HCT116 (cell line): ENCODE measurements around the gene XYLT1. TPM values are rescaled to one million over a fixed set of nuclear protein-coding genes. Genes with fewer than 3 reads are reported as not detected.

Experiments
- ATAC-seq: fragments of 200-7000 bp; cut with Tn5 transposase; 2 replicates; pipeline ENCODE4 v1.9.1; 2020; ENCODE audit warnings: mild to moderate bottlenecking, moderate library complexity
- BruUV-seq: library from RNA; stranded (reverse); fragments of 400-500 nt; replicated peaks from 2 replicates; lab custom pipeline; 2021; lab: Mats Ljungman, UMichigan
- CTCF ChIA-PET: fragments of 300-600 bp; sonication (Branson Sonifier 250); formaldehyde crosslinking; loops from one replicate; lab custom pipeline; 2021; ENCODE audit warnings: antibody characterized with exemption; lab: Charles Lee
- POLR2A ChIA-PET: fragments of 300-600, 350-600 bp; sonication (Branson Sonifier 250); formaldehyde crosslinking; loops from one replicate; lab custom pipeline; 2021; ENCODE audit warnings: antibody characterized with exemption; lab: Charles Lee
- RAD21 ChIA-PET, 2 experiments: fragments of 300-600 bp; sonication (Branson Sonifier 250); formaldehyde crosslinking; loops; one replicate each; lab custom pipeline; 2023; ENCODE audit warnings: low total read pairs in 2 of 2; ENCODE audit not compliant: uncharacterized antibody in 2 of 2, unreplicated experiment in 2 of 2, low non-redundant PET in 1 of 2; lab: Charles Lee
- DNase-seq: peaks from one replicate; pipeline ENCODE4 v3.0.0-alpha.2; 2010; ENCODE audit warnings: low read depth, low spot score
- H2AFZ ChIP-seq: fragments of 200-600 bp; shearing (Covaris generic), sonication (generic); 2 replicates; pipeline ENCODE4 v1.6.1; 2017; ENCODE audit warnings: low read depth, mixed run types, mixed read lengths, antibody characterized with exemption, low read length; ENCODE audit not compliant: poor library complexity, severe bottlenecking
- H3K27ac ChIP-seq: 2 replicates; pipeline ENCODE4 v1.5.1; 2012; ENCODE audit warnings: low read depth, low read length
- H3K27me3 ChIP-seq: fragments of 200-600 bp; sonication (generic); 2 replicates; pipeline ENCODE4 v1.6.1; 2016; ENCODE audit warnings: mixed run types, low read length, mixed read lengths; ENCODE audit not compliant: insufficient read depth
- H3K36me3 ChIP-seq, 2 experiments: fragments of 200-500 bp in 1 of 2; fragments of 200-600 bp in 1 of 2; sonication (Bioruptor generic) in 1 of 2; sonication (generic) in 1 of 2; 2 replicates each; pipeline versions ENCODE4 v1.5.1 to v1.6.1; 2014 to 2016; ENCODE audit warnings: low read length in 2 of 2, inconsistent platforms in 1 of 2, mixed read lengths in 1 of 2, mixed run types in 1 of 2; ENCODE audit not compliant: insufficient read depth in 2 of 2, control insufficient read depth in 1 of 2
- H3K4me1 ChIP-seq, 2 experiments: fragments of 200-600 bp in 1 of 2; sonication (generic) in 1 of 2; 2 replicates each; pipeline versions ENCODE4 v1.5.1 to v1.6.1; 2012 to 2017; ENCODE audit warnings: low read length in 2 of 2, inconsistent platforms in 1 of 2, mild to moderate bottlenecking in 1 of 2, mixed read lengths in 1 of 2, mixed run types in 1 of 2, moderate library complexity in 1 of 2; ENCODE audit not compliant: insufficient read depth in 2 of 2, control insufficient read depth in 1 of 2
- H3K4me2 ChIP-seq: fragments of 200-600 bp; sonication (generic); 2 replicates; pipeline ENCODE4 v1.6.1; 2017; ENCODE audit warnings: mixed run types, low read length, mixed read lengths
- H3K4me3 ChIP-seq, 2 experiments: fragments of 200-600 bp in 1 of 2; sonication (generic) in 1 of 2; replicated peaks in 1 of 2; 2 replicates each; pipeline ENCODE4 v1.5.1; 2011 to 2016; ENCODE audit warnings: low read length in 2 of 2, control low read depth in 1 of 2, low read depth in 1 of 2, mild to moderate bottlenecking in 1 of 2, mixed read lengths in 1 of 2, mixed run types in 1 of 2
- H3K79me2 ChIP-seq: fragments of 200-600 bp; sonication (generic); 2 replicates; pipeline ENCODE4 v1.6.1; 2017; ENCODE audit warnings: mild to moderate bottlenecking, mixed run types, low read length, moderate library complexity, mixed read lengths; ENCODE audit not compliant: insufficient read depth
- H3K9ac ChIP-seq: fragments of 200-600 bp; sonication (generic); 2 replicates; pipeline ENCODE4 v1.6.1; 2016; ENCODE audit warnings: low read length, mixed read lengths
- H3K9me2 ChIP-seq: fragments of 200-600 bp; sonication (generic), shearing (Covaris generic); 2 replicates; pipeline ENCODE4 v1.6.1; 2017; ENCODE audit warnings: mixed run types, mild to moderate bottlenecking, moderate library complexity; ENCODE audit not compliant: insufficient read depth
- H3K9me3 ChIP-seq, 2 experiments: fragments of 200-500 bp in 1 of 2; fragments of 200-600 bp in 1 of 2; sonication (Bioruptor generic) in 1 of 2; sonication (generic) in 1 of 2; 2 replicates each; pipeline ENCODE4 v1.6.1; 2014 to 2017; ENCODE audit warnings: low read length in 2 of 2, mixed read lengths in 2 of 2, inconsistent platforms in 1 of 2, low read depth in 1 of 2, mild to moderate bottlenecking in 1 of 2, mixed run types in 1 of 2, moderate library complexity in 1 of 2; ENCODE audit not compliant: control insufficient read depth in 1 of 2, insufficient read depth in 1 of 2
- H4K20me1 ChIP-seq: fragments of 200-600 bp; sonication (generic), shearing (Covaris generic); 2 replicates; pipeline ENCODE4 v1.6.1; 2017; ENCODE audit warnings: mixed run types, mild to moderate bottlenecking, moderate library complexity; ENCODE audit not compliant: insufficient read depth
- EGR1 ChIP-seq: IDR thresholded peaks from 2 replicates; pipeline ENCODE4 v1.6.1; 2012; ENCODE audit warnings: low read depth
- ELF1 ChIP-seq: IDR thresholded peaks from 2 replicates; pipeline ENCODE4 v1.6.1; 2012; ENCODE audit warnings: low read depth, borderline replicate concordance
- EZH2 ChIP-seq: fragments of 200-600 bp; sonication (generic); IDR thresholded peaks from 2 replicates; pipeline ENCODE4 v1.6.1; 2017; ENCODE audit warnings: antibody characterized with exemption, mixed run types
- EZH2phosphoT487 ChIP-seq: fragments of 200-600 bp; IDR thresholded peaks from 2 replicates; pipeline ENCODE4 v1.6.1; 2018; ENCODE audit warnings: antibody characterized with exemption, borderline replicate concordance
- FOSL1 ChIP-seq: IDR thresholded peaks from 2 replicates; pipeline ENCODE4 v1.6.1; 2012; ENCODE audit warnings: low read depth
- JUND ChIP-seq: IDR thresholded peaks from 2 replicates; pipeline ENCODE4 v1.6.1; 2012
- POLR2A ChIP-seq: IDR thresholded peaks from 2 replicates; pipeline ENCODE4 v1.7.0; 2011; ENCODE audit warnings: borderline replicate concordance; ENCODE audit not compliant: insufficient read depth, insufficient read length; ENCODE audit errors: extremely low read depth
- POLR2AphosphoS5 ChIP-seq: IDR thresholded peaks from 2 replicates; pipeline ENCODE4 v1.6.1; 2011; ENCODE audit warnings: mild to moderate bottlenecking, low read depth, low read length, moderate library complexity
- RAD21 ChIP-seq: IDR thresholded peaks from 2 replicates; pipeline ENCODE4 v1.6.1; 2012; ENCODE audit warnings: low read depth, mild to moderate bottlenecking
- SIN3A ChIP-seq: IDR thresholded peaks from 2 replicates; pipeline ENCODE4 v1.6.1; 2012; ENCODE audit warnings: low read depth
- SP1 ChIP-seq: IDR thresholded peaks from 2 replicates; pipeline ENCODE4 v1.6.1; 2012; ENCODE audit warnings: low read depth
- TCF7L2 ChIP-seq: IDR thresholded peaks from 2 replicates; pipeline ENCODE4 v1.7.0; 2011; ENCODE audit warnings: borderline replicate concordance, inconsistent platforms; ENCODE audit not compliant: insufficient read depth, insufficient read length; ENCODE audit errors: extremely low read depth
- ZFX ChIP-seq: fragments of 450-650 bp; IDR thresholded peaks from 2 replicates; pipeline ENCODE4 v1.6.1; 2017
- ZNF274 ChIP-seq: fragments of 200-500 bp; sonication (Bioruptor generic); IDR thresholded peaks from 2 replicates; pipeline ENCODE4 v1.6.1; 2014; ENCODE audit warnings: mild to moderate bottlenecking, low read depth, low read length, inconsistent platforms
- intact Hi-C: fragments of 100-400 bp; cut with micrococcal nuclease; formaldehyde crosslinking; loops from 2 replicates; pipeline ENCODE4 v1.10.0; 2022
- total RNA-seq: library from RNA; stranded (reverse); gene quantifications from one replicate; pipeline ENCODE4 v1.2.1, GENCODE V29; 2021; ENCODE audit not compliant: unreplicated experiment
- TF ChIP-seq, protein P1 (sequence below): IDR thresholded peaks from 2 replicates; pipeline ENCODE4 v1.6.1; 2012
- TF ChIP-seq, protein P2 (sequence below): IDR thresholded peaks from 2 replicates; pipeline ENCODE4 v1.6.1; 2012; ENCODE audit warnings: low read depth

The XYLT1 gene
- total RNA-seq, 1 experiment from 2014 or later, result 4.5 TPM

DNA sequence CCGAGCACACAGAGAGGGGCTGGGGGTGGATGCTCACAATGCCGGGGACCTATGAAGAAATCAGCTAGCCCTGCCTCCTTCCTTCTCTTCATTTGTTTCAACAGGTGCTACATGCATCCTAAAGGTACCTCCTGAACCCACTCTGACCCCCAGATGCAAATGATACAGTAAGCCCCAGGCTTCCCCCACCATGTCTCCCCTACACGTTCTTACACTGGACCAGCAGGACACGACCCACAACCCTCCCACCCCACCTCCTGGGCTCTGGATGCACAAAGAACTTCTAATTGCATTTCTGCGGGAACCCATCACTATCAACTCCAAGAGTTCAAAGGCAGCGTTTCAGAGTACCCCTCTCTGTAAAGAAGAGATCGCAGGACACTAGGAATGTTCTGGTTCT, 2.1 kb downstream of the XYLT1 start:
- Histone ChIP-seq H3K9ac (no peak overlapping the region), H3K4me3 (no peak overlapping the region), H3K36me3 (no peaks in the 10 kb centered on the region), H3K4me1 (peaks cover 4 to 13% of the 10 kb centered on the region in 2 experiments; a peak in 2 of 4 replicates), H3K9me2 (no peaks in the 10 kb centered on the region), H2AFZ (no peak overlapping the region), H3K79me2 (no peaks in the 10 kb centered on the region), H4K20me1 (no peaks in the 10 kb centered on the region), H3K27ac (no peak overlapping the region), H3K4me2 (no peak overlapping the region), H3K27me3 (peaks cover 9% of the 10 kb centered on the region; the same call in 1 of the 2 replicates), H3K9me3 (no peaks in the 10 kb centered on the region)
- TF ChIP-seq ZFX (no peak), JUND (no peak), TCF7L2 (no peak), ELF1 (no peak), SP1 (no peak), POLR2A (no peak), ZNF274 (no peak), EZH2 (no peak), POLR2AphosphoS5 (no peak), FOSL1 (no peak), EGR1 (no peak), EZH2phosphoT487 (no peak), SIN3A (no peak), RAD21 (no peak)
- TF ChIP-seq, protein P1, sequence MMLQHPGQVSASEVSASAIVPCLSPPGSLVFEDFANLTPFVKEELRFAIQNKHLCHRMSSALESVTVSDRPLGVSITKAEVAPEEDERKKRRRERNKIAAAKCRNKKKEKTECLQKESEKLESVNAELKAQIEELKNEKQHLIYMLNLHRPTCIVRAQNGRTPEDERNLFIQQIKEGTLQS, result no peak
- TF ChIP-seq, protein P2, sequence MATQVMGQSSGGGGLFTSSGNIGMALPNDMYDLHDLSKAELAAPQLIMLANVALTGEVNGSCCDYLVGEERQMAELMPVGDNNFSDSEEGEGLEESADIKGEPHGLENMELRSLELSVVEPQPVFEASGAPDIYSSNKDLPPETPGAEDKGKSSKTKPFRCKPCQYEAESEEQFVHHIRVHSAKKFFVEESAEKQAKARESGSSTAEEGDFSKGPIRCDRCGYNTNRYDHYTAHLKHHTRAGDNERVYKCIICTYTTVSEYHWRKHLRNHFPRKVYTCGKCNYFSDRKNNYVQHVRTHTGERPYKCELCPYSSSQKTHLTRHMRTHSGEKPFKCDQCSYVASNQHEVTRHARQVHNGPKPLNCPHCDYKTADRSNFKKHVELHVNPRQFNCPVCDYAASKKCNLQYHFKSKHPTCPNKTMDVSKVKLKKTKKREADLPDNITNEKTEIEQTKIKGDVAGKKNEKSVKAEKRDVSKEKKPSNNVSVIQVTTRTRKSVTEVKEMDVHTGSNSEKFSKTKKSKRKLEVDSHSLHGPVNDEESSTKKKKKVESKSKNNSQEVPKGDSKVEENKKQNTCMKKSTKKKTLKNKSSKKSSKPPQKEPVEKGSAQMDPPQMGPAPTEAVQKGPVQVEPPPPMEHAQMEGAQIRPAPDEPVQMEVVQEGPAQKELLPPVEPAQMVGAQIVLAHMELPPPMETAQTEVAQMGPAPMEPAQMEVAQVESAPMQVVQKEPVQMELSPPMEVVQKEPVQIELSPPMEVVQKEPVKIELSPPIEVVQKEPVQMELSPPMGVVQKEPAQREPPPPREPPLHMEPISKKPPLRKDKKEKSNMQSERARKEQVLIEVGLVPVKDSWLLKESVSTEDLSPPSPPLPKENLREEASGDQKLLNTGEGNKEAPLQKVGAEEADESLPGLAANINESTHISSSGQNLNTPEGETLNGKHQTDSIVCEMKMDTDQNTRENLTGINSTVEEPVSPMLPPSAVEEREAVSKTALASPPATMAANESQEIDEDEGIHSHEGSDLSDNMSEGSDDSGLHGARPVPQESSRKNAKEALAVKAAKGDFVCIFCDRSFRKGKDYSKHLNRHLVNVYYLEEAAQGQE, result no peak
- ChIA-PET RAD21 (interaction anchor here in 1 of 2 experiments (1.1 kb wide), 1 partner anchor 191 kb away, joined by 4 read pairs; no protein-coding TSS in a partner anchor), POLR2A (no interaction called here), CTCF (interaction anchor here (1.2 to 1.9 kb wide), 3 partner anchors 10 to 274 kb away, joined by 4 to 11 read pairs (median 4); no protein-coding TSS in a partner anchor)
- ATAC-seq (no peak), DNase-seq (no peak)
- intact Hi-C loops, result loop anchor here (5.0 to 10.0 kb wide), 3 partner anchors 191 to 604 kb away; no protein-coding TSS in a partner anchor
- no TSS peak for BruUV-seq
